GM21529 (cell line): Measurements from ENCODE around the gene PLEKHJ1.
"Not testable (repeated sequence)": the region's sequence is repeated elsewhere in the genome, so short reads cannot be mapped to it uniquely, and the experiment has no call there.

Source experiments
- ATAC-seq: cut with Tn5 transposase; IDR thresholded peaks from one replicate; pipeline ENCODE4 v1.9.1; 2021; ENCODE audit not compliant: unreplicated experiment

Gene PLEKHJ1

GRCh38 chr19:2236314-2237050, at the start of gene PLEKHJ1, which contains the start of gene SF3A2:
PLEKHJ1 (minus strand) TSS chr19:2236329; CDS start chr19:2236248, 81 bp downstream.
SF3A2 (plus strand) TSS chr19:2236824; CDS start chr19:2243419, 6,595 bp downstream.
- ATAC-seq, result peak; percentile 63

GRCh38 chr19:2283835-2284507, 47.8 kb upstream of the PLEKHJ1 start:
- ATAC-seq, result no peak

GRCh38 chr19:2282862-2283237, 46.7 kb upstream of the PLEKHJ1 start:
- no peak for ATAC-seq

- no peak for ATAC-seq
Observed at GRCh38 chr19:2282062-2282861, 46.1 kb upstream of the PLEKHJ1 start, which contains the start of gene PEAK3. PEAK3 (minus strand) TSS chr19:2282175; CDS start chr19:2280931, 1,244 bp downstream.

- not testable (repeated sequence) for ATAC-seq
Observed at GRCh38 chr19:2281265-2282061, 45.3 kb upstream of the PLEKHJ1 start.

- ATAC-seq, result no peak
Observed at GRCh38 chr19:2280633-2281264, 44.6 kb upstream of the PLEKHJ1 start.

GRCh38 chr19:2278459-2279158, 42.5 kb upstream of the PLEKHJ1 start:
- ATAC-seq, result no peak

- no peak for ATAC-seq
Observed at GRCh38 chr19:2277138-2277537, 41.0 kb upstream of the PLEKHJ1 start.

- no peak for ATAC-seq
Observed at GRCh38 chr19:2276429-2276986, 40.4 kb upstream of the PLEKHJ1 start.

- no peak for ATAC-seq
Observed at GRCh38 chr19:2275588-2276428, 39.7 kb upstream of the PLEKHJ1 start.

- ATAC-seq, result no peak
Observed at GRCh38 chr19:2274931-2275535, 38.9 kb upstream of the PLEKHJ1 start.

- no peak for ATAC-seq
Observed at GRCh38 chr19:2274185-2274711, 38.1 kb upstream of the PLEKHJ1 start.

GRCh38 chr19:2273356-2274184, 37.4 kb upstream of the PLEKHJ1 start:
- no peak for ATAC-seq

- ATAC-seq, result no peak
Observed at GRCh38 chr19:2271234-2272103, 35.3 kb upstream of the PLEKHJ1 start.

- no peak for ATAC-seq
Observed at GRCh38 chr19:2270423-2271233, 34.5 kb upstream of the PLEKHJ1 start.
